Measurements from ENCODE around the gene GALK1.

GRCh38 chr17:75753514-75754377 lies 11.2 kb downstream of the GALK1 start:
- TF ChIP-seq, protein P1, sequence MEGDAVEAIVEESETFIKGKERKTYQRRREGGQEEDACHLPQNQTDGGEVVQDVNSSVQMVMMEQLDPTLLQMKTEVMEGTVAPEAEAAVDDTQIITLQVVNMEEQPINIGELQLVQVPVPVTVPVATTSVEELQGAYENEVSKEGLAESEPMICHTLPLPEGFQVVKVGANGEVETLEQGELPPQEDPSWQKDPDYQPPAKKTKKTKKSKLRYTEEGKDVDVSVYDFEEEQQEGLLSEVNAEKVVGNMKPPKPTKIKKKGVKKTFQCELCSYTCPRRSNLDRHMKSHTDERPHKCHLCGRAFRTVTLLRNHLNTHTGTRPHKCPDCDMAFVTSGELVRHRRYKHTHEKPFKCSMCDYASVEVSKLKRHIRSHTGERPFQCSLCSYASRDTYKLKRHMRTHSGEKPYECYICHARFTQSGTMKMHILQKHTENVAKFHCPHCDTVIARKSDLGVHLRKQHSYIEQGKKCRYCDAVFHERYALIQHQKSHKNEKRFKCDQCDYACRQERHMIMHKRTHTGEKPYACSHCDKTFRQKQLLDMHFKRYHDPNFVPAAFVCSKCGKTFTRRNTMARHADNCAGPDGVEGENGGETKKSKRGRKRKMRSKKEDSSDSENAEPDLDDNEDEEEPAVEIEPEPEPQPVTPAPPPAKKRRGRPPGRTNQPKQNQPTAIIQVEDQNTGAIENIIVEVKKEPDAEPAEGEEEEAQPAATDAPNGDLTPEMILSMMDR (IDR thresholded peaks at IDR 0.05) = peak in 3 of 4 experiments; percentile 71 to 87 (median 74)
- peak; percentile 30 to 40 for TF ChIP-seq POLR2A (IDR thresholded peaks at IDR 0.05)

Data from gastroesophageal sphincter (tissue), 3 donors.